HCT116 (cell line): ENCODE measurements around the gene SLC39A12.

ENCODE experiments used
- FOSL1 ChIP-seq: IDR thresholded peaks from 2 replicates; pipeline ENCODE4 v1.6.1; 2012; ENCODE audit warnings: low read depth
- POLR2A ChIP-seq: IDR thresholded peaks from 2 replicates; pipeline ENCODE4 v1.7.0; 2011; ENCODE audit warnings: borderline replicate concordance; ENCODE audit not compliant: insufficient read depth, insufficient read length; ENCODE audit errors: extremely low read depth
- RAD21 ChIP-seq: IDR thresholded peaks from 2 replicates; pipeline ENCODE4 v1.6.1; 2012; ENCODE audit warnings: low read depth, mild to moderate bottlenecking
- REST ChIP-seq: IDR thresholded peaks from 2 replicates; pipeline ENCODE4 v1.6.1; 2012; ENCODE audit warnings: low read depth
- SRF ChIP-seq: IDR thresholded peaks from 2 replicates; pipeline ENCODE4 v1.6.1; 2012; ENCODE audit warnings: low read depth
- ZNF274 ChIP-seq: fragments of 200-500 bp; sonication (Bioruptor generic); IDR thresholded peaks from 2 replicates; pipeline ENCODE4 v1.6.1; 2014; ENCODE audit warnings: mild to moderate bottlenecking, low read depth, low read length, inconsistent platforms
- TF ChIP-seq, protein P1 (sequence below), 3 experiments: fragments of 200-600 bp in 1 of 3; sonication (generic) in 1 of 3; IDR thresholded peaks in 2 of 3; conservative IDR thresholded peaks in 1 of 3; 2 replicates each; pipeline ENCODE4 v1.5.1; 2012 to 2017; ENCODE audit warnings: low read depth in 2 of 3, low read length in 2 of 3, antibody characterized with exemption in 1 of 3, borderline replicate concordance in 1 of 3, control low read depth in 1 of 3, mild to moderate bottlenecking in 1 of 3, mixed read lengths in 1 of 3, mixed run types in 1 of 3, moderate library complexity in 1 of 3; ENCODE audit not compliant: insufficient read depth in 1 of 3

DNA sequence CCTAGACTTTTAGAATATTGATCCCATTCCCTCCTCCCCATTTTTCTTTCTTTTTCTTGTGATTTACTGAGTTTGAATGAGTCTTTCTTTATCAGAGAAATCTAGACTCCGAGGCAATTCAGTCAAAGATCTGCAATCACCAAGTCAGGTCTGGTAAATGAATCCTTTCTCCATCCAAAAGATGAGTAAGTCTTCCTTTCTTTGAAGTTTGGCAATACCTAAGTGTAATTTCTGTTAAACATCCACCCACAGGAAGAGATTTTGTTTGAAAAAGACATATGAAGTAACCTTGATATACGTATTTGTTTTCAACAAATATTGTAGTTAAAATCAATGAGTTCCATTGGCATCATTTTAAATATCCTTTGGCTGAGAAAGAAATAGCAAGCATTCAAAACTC is 58.3 kb downstream of the SLC39A12 start:
- TF ChIP-seq, protein P1, sequence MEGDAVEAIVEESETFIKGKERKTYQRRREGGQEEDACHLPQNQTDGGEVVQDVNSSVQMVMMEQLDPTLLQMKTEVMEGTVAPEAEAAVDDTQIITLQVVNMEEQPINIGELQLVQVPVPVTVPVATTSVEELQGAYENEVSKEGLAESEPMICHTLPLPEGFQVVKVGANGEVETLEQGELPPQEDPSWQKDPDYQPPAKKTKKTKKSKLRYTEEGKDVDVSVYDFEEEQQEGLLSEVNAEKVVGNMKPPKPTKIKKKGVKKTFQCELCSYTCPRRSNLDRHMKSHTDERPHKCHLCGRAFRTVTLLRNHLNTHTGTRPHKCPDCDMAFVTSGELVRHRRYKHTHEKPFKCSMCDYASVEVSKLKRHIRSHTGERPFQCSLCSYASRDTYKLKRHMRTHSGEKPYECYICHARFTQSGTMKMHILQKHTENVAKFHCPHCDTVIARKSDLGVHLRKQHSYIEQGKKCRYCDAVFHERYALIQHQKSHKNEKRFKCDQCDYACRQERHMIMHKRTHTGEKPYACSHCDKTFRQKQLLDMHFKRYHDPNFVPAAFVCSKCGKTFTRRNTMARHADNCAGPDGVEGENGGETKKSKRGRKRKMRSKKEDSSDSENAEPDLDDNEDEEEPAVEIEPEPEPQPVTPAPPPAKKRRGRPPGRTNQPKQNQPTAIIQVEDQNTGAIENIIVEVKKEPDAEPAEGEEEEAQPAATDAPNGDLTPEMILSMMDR (IDR thresholded peaks at IDR 0.05 in 2 of 3, conservative IDR thresholded peaks at IDR 0.05 in 1 of 3; ENCODE audit: borderline replicate concordance in 1 of 3, insufficient read depth in 1 of 3, low read depth in 2 of 3, low read length in 2 of 3): no peak
- no peak for TF ChIP-seq POLR2A
- TF ChIP-seq REST: no peak
- TF ChIP-seq SRF: no peak
- TF ChIP-seq ZNF274: no peak
- TF ChIP-seq RAD21: no peak
- no peak for TF ChIP-seq FOSL1
